ENCODE results near the gene ARF6. TPM values are rescaled to one million over a fixed set of nuclear protein-coding genes. Genes with fewer than 3 reads are reported as not detected.

ARF6 gene
- total and polyA plus RNA-seq, 9 of the 15 experiments (the other 6 are each of a cell fraction or from before 2014, with no cell fraction given), result 15.3 to 35.2 (median 24.9) TPM

DNA sequence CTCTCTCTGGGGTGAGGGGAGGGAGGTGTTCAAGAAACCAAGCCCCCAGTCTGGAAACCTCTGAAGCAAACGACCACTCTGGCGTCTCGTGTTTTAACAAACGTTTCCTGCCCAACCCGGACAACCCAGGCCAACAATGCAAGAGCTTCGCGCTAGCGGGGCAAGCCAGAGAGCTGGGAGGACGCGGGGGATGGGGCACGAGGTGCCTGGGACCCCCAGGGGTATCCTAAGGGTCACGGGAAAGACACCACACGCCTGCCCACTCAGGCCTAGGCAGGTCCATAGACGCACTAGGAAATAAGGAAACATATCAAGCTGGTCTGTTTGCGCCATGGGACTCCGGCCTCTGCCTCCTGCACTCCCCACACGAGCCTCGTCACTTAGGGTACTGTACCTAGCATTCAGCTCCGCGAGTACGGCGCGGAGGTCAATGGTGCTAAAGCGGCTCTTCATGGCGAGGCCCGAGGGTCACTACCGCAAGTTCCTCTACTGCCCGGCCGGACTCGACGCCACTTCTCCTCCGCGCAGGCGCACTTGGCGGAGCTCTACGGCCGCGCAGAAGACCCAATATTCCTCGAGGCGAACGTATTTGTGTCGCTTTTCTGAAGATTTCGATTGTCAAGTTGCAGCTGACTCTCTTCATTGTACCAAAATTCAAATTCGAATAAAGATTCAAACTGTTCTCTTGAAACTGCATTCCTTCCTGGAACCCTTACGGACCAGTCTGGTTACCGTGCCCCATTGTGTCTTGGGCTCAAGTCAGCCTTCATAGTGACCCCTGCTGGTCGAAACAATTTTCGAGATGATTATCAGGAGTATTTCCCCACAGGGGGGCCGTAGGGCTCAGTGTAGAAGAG lies 40.4 kb upstream of the ARF6 start, which contains the start of gene NEMF (continued):
- TF ChIP-seq, protein P1, sequence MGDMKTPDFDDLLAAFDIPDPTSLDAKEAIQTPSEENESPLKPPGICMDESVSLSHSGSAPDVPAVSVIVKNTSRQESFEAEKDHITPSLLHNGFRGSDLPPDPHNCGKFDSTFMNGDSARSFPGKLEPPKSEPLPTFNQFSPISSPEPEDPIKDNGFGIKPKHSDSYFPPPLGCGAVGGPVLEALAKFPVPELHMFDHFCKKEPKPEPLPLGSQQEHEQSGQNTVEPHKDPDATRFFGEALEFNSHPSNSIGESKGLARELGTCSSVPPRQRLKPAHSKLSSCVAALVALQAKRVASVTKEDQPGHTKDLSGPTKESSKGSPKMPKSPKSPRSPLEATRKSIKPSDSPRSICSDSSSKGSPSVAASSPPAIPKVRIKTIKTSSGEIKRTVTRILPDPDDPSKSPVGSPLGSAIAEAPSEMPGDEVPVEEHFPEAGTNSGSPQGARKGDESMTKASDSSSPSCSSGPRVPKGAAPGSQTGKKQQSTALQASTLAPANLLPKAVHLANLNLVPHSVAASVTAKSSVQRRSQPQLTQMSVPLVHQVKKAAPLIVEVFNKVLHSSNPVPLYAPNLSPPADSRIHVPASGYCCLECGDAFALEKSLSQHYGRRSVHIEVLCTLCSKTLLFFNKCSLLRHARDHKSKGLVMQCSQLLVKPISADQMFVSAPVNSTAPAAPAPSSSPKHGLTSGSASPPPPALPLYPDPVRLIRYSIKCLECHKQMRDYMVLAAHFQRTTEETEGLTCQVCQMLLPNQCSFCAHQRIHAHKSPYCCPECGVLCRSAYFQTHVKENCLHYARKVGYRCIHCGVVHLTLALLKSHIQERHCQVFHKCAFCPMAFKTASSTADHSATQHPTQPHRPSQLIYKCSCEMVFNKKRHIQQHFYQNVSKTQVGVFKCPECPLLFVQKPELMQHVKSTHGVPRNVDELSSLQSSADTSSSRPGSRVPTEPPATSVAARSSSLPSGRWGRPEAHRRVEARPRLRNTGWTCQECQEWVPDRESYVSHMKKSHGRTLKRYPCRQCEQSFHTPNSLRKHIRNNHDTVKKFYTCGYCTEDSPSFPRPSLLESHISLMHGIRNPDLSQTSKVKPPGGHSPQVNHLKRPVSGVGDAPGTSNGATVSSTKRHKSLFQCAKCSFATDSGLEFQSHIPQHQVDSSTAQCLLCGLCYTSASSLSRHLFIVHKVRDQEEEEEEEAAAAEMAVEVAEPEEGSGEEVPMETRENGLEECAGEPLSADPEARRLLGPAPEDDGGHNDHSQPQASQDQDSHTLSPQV (IDR thresholded peaks at IDR 0.05), result peak; percentile 46; the same call in 1 of the 2 replicates
- TF ChIP-seq NCOA2 (IDR thresholded peaks at IDR 0.05; ENCODE audit: partially characterized antibody in 2 of 2) (no peak), SMARCE1 (IDR thresholded peaks at IDR 0.05) (no peak; the same call in 1 of the 2 replicates), WHSC1 (IDR thresholded peaks at IDR 0.05; ENCODE audit: low read length) (no peak), GABPB2 (CRISPR knock-in tag; conservative IDR thresholded peaks at IDR 0.05) (no peak), DPF2 (IDR thresholded peaks at IDR 0.05) (peak; percentile 56; the same call in 1 of the 2 replicates), CBFB (CRISPR knock-in tag; IDR thresholded peaks at IDR 0.05) (no peak), ZNF717 (CRISPR knock-in tag; IDR thresholded peaks at IDR 0.05) (no peak), ZBTB17 (CRISPR knock-in tag; IDR thresholded peaks at IDR 0.05) (no peak), RAD21 (CRISPR knock-in tag; conservative IDR thresholded peaks at IDR 0.05 in 1 of 2, IDR thresholded peaks at IDR 0.05 in 1 of 2) (peak in 1 of 2 experiments; percentile 31; a peak in 2 of 4 replicates), ZNF274 (IDR thresholded peaks at IDR 0.05; ENCODE audit: borderline replicate concordance, low read depth, low read length) (no peak), NELFE (IDR thresholded peaks at IDR 0.05; ENCODE audit: insufficient read depth, insufficient read length) (no peak), POLR2AphosphoS5 (IDR thresholded peaks at IDR 0.05; ENCODE audit: control insufficient read depth, insufficient read depth, low read depth, low read length) (peak; percentile 69; the same call in 1 of the 2 replicates)
- TF ChIP-seq, protein P2, sequence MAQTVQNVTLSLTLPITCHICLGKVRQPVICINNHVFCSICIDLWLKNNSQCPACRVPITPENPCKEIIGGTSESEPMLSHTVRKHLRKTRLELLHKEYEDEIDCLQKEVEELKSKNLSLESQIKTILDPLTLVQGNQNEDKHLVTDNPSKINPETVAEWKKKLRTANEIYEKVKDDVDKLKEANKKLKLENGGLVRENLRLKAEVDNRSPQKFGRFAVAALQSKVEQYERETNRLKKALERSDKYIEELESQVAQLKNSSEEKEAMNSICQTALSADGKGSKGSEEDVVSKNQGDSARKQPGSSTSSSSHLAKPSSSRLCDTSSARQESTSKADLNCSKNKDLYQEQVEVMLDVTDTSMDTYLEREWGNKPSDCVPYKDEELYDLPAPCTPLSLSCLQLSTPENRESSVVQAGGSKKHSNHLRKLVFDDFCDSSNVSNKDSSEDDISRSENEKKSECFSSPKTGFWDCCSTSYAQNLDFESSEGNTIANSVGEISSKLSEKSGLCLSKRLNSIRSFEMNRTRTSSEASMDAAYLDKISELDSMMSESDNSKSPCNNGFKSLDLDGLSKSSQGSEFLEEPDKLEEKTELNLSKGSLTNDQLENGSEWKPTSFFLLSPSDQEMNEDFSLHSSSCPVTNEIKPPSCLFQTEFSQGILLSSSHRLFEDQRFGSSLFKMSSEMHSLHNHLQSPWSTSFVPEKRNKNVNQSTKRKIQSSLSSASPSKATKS (CRISPR knock-in tag; IDR thresholded peaks at IDR 0.05), result no peak
- TF ChIP-seq, protein P3, sequence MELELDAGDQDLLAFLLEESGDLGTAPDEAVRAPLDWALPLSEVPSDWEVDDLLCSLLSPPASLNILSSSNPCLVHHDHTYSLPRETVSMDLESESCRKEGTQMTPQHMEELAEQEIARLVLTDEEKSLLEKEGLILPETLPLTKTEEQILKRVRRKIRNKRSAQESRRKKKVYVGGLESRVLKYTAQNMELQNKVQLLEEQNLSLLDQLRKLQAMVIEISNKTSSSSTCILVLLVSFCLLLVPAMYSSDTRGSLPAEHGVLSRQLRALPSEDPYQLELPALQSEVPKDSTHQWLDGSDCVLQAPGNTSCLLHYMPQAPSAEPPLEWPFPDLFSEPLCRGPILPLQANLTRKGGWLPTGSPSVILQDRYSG (tag; conservative IDR thresholded peaks at IDR 0.05; ENCODE audit: low read depth), result no peak
- TF ChIP-seq, protein P4, sequence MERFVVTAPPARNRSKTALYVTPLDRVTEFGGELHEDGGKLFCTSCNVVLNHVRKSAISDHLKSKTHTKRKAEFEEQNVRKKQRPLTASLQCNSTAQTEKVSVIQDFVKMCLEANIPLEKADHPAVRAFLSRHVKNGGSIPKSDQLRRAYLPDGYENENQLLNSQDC (CRISPR knock-in tag; IDR thresholded peaks at IDR 0.05), result no peak
- TF ChIP-seq, protein P5, sequence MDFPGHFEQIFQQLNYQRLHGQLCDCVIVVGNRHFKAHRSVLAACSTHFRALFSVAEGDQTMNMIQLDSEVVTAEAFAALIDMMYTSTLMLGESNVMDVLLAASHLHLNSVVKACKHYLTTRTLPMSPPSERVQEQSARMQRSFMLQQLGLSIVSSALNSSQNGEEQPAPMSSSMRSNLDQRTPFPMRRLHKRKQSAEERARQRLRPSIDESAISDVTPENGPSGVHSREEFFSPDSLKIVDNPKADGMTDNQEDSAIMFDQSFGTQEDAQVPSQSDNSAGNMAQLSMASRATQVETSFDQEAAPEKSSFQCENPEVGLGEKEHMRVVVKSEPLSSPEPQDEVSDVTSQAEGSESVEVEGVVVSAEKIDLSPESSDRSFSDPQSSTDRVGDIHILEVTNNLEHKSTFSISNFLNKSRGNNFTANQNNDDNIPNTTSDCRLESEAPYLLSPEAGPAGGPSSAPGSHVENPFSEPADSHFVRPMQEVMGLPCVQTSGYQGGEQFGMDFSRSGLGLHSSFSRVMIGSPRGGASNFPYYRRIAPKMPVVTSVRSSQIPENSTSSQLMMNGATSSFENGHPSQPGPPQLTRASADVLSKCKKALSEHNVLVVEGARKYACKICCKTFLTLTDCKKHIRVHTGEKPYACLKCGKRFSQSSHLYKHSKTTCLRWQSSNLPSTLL (IDR thresholded peaks at IDR 0.05), result no peak

Data from K562 (cell line).